Heart right ventricle (tissue), 16 donors: ENCODE results near the gene EEPD1. TPM values are rescaled to one million over a fixed set of nuclear protein-coding genes. Genes with fewer than 3 reads are reported as not detected.
A peak's percentile ranks its signal among the peaks of the same experiment; 100 is the strongest.

Experiments used
- ATAC-seq, 8 donors: fragments of 200-7000 bp; cut with Tn5 transposase; one replicate each; pipeline ENCODE4 v1.9.1; 2020; ENCODE audit warnings: mild to moderate bottlenecking in 8 of 8, moderate library complexity in 8 of 8, moderate number of reproducible peaks in 1 of 8
- DNase-seq, 2 donors: peaks; one replicate each; pipeline ENCODE4 v3.0.0-alpha.2; 2020
- H3K27ac ChIP-seq, 10 donors: fragments of 200-600 bp; sonication (generic) in 2 of 10; one replicate each; pipeline versions ENCODE4 v1.5.0 to v1.8.0; 2020 to 2022; ENCODE audit warnings: mild to moderate bottlenecking in 3 of 10
- H3K27me3 ChIP-seq, 7 donors: fragments of 200-600 bp; one replicate each; pipeline ENCODE4 v1.8.0; 2021 to 2022; ENCODE audit warnings: mild to moderate bottlenecking in 2 of 7
- H3K36me3 ChIP-seq, 9 donors: fragments of 200-600 bp; sonication (generic) in 1 of 9; one replicate each; pipeline versions ENCODE4 v1.5.0 to v1.8.0; 2020 to 2022; ENCODE audit warnings: mild to moderate bottlenecking in 2 of 9
- H3K4me1 ChIP-seq, 9 donors: fragments of 200-600 bp; sonication (generic) in 1 of 9; one replicate each; pipeline versions ENCODE4 v1.5.0 to v1.8.0; 2020 to 2022; ENCODE audit warnings: mild to moderate bottlenecking in 4 of 9
- H3K4me3 ChIP-seq, 10 donors: fragments of 200-600 bp; sonication (generic) in 2 of 10; one replicate each; pipeline versions ENCODE4 v1.5.0 to v1.8.0; 2020 to 2022; ENCODE audit warnings: mild to moderate bottlenecking in 7 of 10, moderate library complexity in 2 of 10
- H3K9me3 ChIP-seq, 11 donors: fragments of 200-600 bp in 10 of 11; sonication (generic) in 2 of 11; one replicate each; pipeline versions ENCODE4 v1.5.0 to v1.8.0; 2013 to 2022; ENCODE audit warnings: mild to moderate bottlenecking in 2 of 11, control low read depth in 1 of 11, moderate library complexity in 1 of 11
- CTCF ChIP-seq, 9 donors: fragments of 200-600 bp; sonication (generic) in 2 of 9; IDR thresholded peaks; one replicate each; pipeline versions ENCODE4 v1.5.0 to v1.8.0; 2021 to 2022; ENCODE audit warnings: antibody characterized with exemption in 9 of 9, mild to moderate bottlenecking in 5 of 9, moderate library complexity in 1 of 9
- WGBS, 2 donors: extraction: QIAGEN DNeasy Blood & Tissue Kit; methylation state at CpG; one replicate each; pipeline ENCODE4 v1.1.7; 2013; ENCODE audit warnings: inconsistent platforms in 1 of 2; 5-methylcytosine and 5-hydroxymethylcytosine counted together
- intact Hi-C, 10 donors: fragments of 100-400 bp; cut with DNase I; formaldehyde crosslinking; loops; one replicate each; pipeline versions ENCODE4 v1.11.1 to v1.14.2; 2022
- polyA plus RNA-seq, 2 donors: library from polyadenylated mRNA; stranded (reverse); fragments of 200-250 nt; gene quantifications; one replicate each; pipeline ENCODE4 v1.2.3, GENCODE V29; 2013
- total RNA-seq, 10 donors: library from RNA; stranded (reverse); fragmentation: NEBNext Ultra II Directional in 3 of 10; extraction: Animal tissue kit (Norgen Biotek cat#: 25700) in 3 of 10; gene quantifications; one replicate each; pipeline versions ENCODE4 v1.2.1 to v1.2.4, GENCODE V29; 2021 to 2023
- donor health status: Arrhythmogenic right ventricular cardiomyopathy.
- donor health status: ischemic (EF 13 %, LVEDD 7.1; RV severe dilation, severe dysfunction).
- donor health status: healthy with polysubstance abuse.
- donor health status: DM: no; HTN: yes; CAD: no.
- donor health status: DM: no; HTN: no; CAD: no.
- donor health status: ischemic (EF 25% LVEDD 6.9; RV normal size, moderate dysfunction).
- donor health status: ischemic (EF 25% LVEDD 5.7; RV mildly dilated, moderate dysfunction).
- donor health status: healthy.
- donor health status: DM: yes; HTN: yes; CAD: no.
- donor health status: Ischemic cardiomyopathy.
- donor health status: ischemic (EF 35%, LVEDD 5.7; RV mildly dilated, moderate dysfunction).
- donor health status: nonischemic (EF 11% LVEDD 7.7; RV severe dilation, severe dysfunction).
- donor health status: DM: yes; HTN: yes; CAD: no.
- donor health status: PGD.
- donor health status: ischemic (EF 29% LVEDD 5.4; RV normal size, mild dysfunction).
- donor health status: nonischemic (EF 23%, LVEDD 6.1; RV moderate dilation, normal function).

Gene EEPD1
- total and polyA plus RNA-seq, 12 donors: 6.1 to 15.2 (median 8.4) TPM

- intact Hi-C loops: no loop called here
- TF ChIP-seq CTCF (IDR thresholded peaks at IDR 0.05): no peak
- Histone ChIP-seq H3K27me3 (no peaks in the 10 kb centered on the region), H3K27ac (peak overlapping the region in 1 of 10 donors; percentile 22), H3K36me3 (no peaks in the 10 kb centered on the region), H3K4me3 (no peak overlapping the region), H3K4me1 (peaks cover 0 to 44% (median 26%) of the 10 kb centered on the region in 9 donors), H3K9me3 (no peaks in the 10 kb centered on the region)
- ATAC-seq: no peak
- DNase-seq: no peak
- WGBS, 2 donors: 68 to 93% methylated on average over 1 of the region's 1 CpG
These were observed 46.3 kb downstream of the EEPD1 start for GRCh38 chr7:36199329-36199728.

- Histone ChIP-seq H3K36me3 (no peaks in the 10 kb centered on the region), H3K27ac (no peak overlapping the region), H3K27me3 (no peaks in the 10 kb centered on the region), H3K4me1 (peaks cover 0 to 63% (median 36%) of the 10 kb centered on the region in 9 donors), H3K9me3 (no peaks in the 10 kb centered on the region), H3K4me3 (no peak overlapping the region)
- 83 to 86% methylated on average over 5 of the region's 5 CpGs for WGBS, 2 donors
- intact Hi-C loops: loop anchor here in 3 of 10 donors (5.0 to 10.0 kb wide), 3 partner anchors 34 to 84 kb away; no protein-coding TSS in a partner anchor
- DNase-seq (no peak), ATAC-seq (no peak)
- TF ChIP-seq CTCF (IDR thresholded peaks at IDR 0.05): no peak
These were observed 48.2 kb downstream of the EEPD1 start for GRCh38 chr7:36201122-36201723.

- Histone ChIP-seq H3K36me3 (no peaks in the 10 kb centered on the region), H3K9me3 (no peaks in the 10 kb centered on the region), H3K4me3 (no peak overlapping the region), H3K27me3 (no peaks in the 10 kb centered on the region), H3K4me1 (peaks cover 0 to 75% (median 46%) of the 10 kb centered on the region in 9 donors), H3K27ac (peak overlapping the region in 5 of 10 donors; percentile 3 to 60 (median 25))
- ATAC-seq: peak in 6 of 8 donors; percentile 11 to 34 (median 24)
- WGBS, 2 donors: 59 to 68% methylated on average over 9 of the region's 9 CpGs
- no peak for DNase-seq
- intact Hi-C loops: loop anchor here in 3 of 10 donors (5.0 to 10.0 kb wide), 3 partner anchors 35 to 82 kb away; no protein-coding TSS in a partner anchor
- no peak for TF ChIP-seq CTCF (IDR thresholded peaks at IDR 0.05)
These were observed 49.3 kb downstream of the EEPD1 start for GRCh38 chr7:36202398-36202797.

GRCh38 chr7:36203071-36203790 lies 50.2 kb downstream of the EEPD1 start:
- Histone ChIP-seq H3K27ac (peak overlapping the region in 5 of 10 donors; percentile 16 to 60 (median 25)), H3K9me3 (no peaks in the 10 kb centered on the region), H3K36me3 (no peaks in the 10 kb centered on the region), H3K4me3 (no peak overlapping the region), H3K27me3 (no peaks in the 10 kb centered on the region), H3K4me1 (peaks cover 2 to 78% (median 55%) of the 10 kb centered on the region in 9 donors)
- ATAC-seq (no peak), DNase-seq (no peak)
- no peak for TF ChIP-seq CTCF (IDR thresholded peaks at IDR 0.05)
- 54 to 70% methylated on average over 8 of the region's 8 CpGs for WGBS, 2 donors
- intact Hi-C loops: loop anchor here in 3 of 10 donors (5.0 to 10.0 kb wide), 3 partner anchors 36 to 82 kb away; no protein-coding TSS in a partner anchor
